GM21390 (cell line): ENCODE results near the gene RXFP1.

Source experiments
- ATAC-seq: cut with Tn5 transposase; IDR thresholded peaks from one replicate; pipeline ENCODE4 v1.9.1; 2021; ENCODE audit not compliant: unreplicated experiment

RXFP1 gene

DNA sequence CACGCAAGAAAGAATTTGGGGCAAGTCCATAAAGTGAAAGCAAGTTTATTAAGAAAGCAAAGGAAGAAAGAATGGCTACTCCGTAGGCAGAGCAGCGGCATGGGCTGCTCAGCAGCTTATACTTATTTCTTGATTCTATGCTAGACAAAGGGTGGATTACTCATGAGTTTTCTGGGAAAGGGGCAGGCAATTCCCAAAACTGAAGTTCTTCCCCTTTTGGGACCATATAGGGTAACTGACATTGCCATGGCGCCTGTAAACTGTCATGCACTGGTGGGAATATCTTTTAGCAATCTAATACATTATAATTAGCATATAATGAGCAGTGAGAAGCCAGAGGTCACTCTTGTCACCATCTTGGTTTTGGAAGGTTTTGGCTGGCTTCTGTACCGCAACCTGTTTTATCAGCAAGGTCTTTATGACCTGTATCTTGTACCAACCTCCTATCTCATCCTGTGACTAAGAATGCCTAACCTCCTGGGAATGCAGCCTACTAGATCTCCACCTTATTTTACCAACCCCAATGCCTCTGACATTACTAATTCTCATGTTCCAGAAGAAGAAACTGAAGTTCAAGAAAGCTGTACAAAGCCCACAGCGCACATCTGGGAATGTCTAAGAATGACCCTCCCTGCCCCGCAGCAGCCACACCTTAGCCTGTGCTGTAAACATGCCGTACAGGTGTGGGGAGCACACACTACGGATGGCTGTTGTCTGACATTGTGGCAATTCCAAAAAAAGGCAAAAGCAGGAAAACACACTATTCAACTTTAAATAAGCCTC is 18.6 kb downstream of the RXFP1 start:
- ATAC-seq = no peak

- ATAC-seq = no peak
These were observed 19.8 kb downstream of the RXFP1 start for GRCh38 chr4:158541506-158541905.

GRCh38 chr4:158543191-158543590 is 21.5 kb downstream of the RXFP1 start:
- no peak for ATAC-seq

DNA sequence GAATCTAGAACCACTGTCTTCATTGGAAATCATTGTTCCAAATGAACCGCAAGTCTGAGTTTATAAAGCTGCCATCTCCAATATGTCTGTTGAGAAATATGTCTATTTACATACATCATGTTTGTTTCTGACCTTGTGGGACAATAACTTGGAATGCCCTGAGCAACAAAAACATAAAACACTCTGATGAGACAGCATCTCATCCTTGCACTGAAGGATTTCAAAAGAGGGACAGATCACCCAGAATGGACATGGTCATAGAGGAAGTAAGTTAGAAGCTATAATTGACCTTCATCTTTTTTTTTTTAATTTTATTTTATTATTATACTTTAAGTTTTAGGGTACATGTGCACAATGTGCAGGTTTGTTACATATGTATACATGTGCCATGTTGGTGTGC is 22.5 kb downstream of the RXFP1 start:
- no peak for ATAC-seq

- ATAC-seq = no peak
These were observed 31.7 kb downstream of the RXFP1 start for GRCh38 chr4:158553364-158553763.

DNA sequence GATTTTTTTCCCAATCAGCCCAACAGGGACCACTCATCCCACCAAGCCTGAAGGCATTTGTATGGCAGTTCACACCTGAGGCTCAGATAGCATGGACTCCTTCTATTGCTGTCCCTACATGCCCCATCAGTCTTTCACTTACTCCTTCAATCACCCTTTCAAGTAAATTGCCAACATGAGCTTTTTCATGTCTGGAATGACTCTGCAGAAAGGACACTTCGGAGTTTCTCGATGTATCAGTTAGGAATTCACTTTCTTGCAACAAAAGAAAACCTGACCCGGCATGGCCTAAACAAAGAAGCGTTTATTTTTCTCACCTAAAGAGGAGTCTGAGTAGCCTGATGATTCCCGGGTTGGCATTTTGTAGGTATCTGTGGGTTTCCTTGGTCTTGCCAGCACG is 38.6 kb downstream of the RXFP1 start:
- ATAC-seq = no peak

DNA sequence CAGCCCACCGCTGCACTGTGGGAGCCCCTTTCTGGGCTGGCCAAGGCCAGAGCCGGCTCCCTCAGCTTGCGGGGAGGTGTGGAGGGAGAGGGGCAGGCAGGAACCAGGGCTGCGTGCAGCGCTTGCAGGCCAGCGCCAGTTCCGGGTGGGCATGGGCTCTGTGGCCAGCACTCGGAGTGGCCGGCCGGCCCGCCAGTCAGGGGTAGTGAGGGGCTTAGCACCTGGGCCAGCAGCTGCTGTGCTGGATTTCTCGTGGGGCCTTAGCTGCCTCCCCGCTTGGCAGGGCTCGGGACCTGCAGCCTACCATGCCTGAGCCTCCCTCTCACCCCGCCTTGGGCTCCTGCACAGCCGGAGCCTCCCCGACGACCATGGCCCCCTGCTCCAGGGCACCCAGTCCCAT is 45.2 kb downstream of the RXFP1 start:
- no peak for ATAC-seq

- ATAC-seq = no peak
These were observed 50.1 kb downstream of the RXFP1 start for GRCh38 chr4:158571736-158572135.

DNA sequence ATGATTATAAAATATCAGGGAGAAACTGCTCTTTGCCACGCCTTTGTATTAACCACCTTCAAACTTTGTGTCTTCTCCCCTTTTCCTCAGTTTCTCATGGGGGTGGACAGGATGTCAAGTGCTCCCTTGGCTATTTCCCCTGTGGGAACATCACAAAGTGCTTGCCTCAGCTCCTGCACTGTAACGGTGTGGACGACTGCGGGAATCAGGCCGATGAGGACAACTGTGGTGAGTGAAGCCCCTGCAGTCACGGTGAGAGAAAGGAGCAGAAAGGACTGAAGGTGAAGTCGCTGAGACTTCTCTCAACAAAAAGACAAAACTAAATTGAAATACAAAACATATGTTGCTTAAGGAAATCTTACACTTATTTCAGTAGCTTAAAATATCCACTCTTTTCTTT is 50.9 kb downstream of the RXFP1 start:
- ATAC-seq = no peak

DNA sequence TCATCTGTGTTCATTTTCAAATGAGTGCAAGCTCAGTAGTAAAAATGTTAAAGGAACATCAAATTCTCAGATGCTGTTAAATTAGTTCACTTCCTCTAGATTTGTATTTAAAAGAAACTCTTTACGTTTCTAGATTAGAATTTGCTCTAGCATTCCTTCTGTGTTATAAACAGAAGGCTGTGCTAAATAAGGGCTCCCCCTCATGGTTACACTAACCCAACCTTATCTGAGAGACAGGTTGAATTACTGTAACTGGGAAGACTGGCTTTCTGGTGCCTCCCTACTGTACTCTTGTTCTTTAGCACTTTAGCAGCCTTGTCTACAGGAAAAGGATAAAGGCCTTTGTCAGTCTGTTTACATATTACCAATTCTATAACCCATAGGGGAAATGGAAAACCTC is 56.8 kb downstream of the RXFP1 start:
- no peak for ATAC-seq

- ATAC-seq = no peak
These were observed 58.4 kb downstream of the RXFP1 start for GRCh38 chr4:158580064-158580463.

DNA sequence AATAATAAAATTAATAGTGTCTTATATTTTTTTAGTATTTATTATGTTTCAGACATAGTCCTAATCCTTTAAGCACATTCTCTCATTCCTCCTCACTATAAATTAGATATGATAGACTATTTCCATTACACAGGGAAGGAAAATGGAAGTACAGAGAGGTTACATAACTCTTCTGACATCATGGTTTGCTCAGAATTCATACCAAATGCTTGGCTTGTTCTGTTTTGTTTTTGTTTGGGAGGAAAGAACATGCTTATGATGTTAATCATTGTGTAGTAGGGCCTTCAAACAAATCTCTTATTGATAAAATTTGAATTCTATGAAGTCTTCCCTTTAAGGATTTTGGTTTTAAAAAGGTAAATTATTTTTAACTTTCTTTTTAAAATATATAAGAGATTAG is 59.5 kb downstream of the RXFP1 start:
- ATAC-seq = no peak

DNA sequence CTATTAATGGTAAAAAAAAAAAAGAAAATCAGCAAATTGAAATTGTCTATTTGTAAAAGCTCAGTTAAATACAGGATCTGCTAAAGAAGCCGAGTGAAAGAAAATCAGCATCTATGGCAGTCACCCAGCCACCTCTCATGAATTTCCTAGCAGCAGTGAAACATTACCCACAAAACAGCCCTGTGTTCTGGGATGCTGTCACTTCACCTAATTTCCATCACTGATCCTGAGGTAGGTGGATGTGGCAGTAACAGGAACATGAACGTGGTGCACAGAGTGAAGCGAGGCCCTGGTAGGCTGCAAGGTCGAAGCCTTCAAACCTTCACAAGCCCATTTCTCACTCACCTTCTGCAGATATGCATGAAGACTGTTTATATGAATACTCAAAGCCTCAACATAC is 65.2 kb downstream of the RXFP1 start:
- no peak for ATAC-seq

- no peak for ATAC-seq
These were observed 66.6 kb downstream of the RXFP1 start for GRCh38 chr4:158588285-158588684.

- ATAC-seq = no peak
These were observed 67.1 kb downstream of the RXFP1 start for GRCh38 chr4:158588777-158589176.

DNA sequence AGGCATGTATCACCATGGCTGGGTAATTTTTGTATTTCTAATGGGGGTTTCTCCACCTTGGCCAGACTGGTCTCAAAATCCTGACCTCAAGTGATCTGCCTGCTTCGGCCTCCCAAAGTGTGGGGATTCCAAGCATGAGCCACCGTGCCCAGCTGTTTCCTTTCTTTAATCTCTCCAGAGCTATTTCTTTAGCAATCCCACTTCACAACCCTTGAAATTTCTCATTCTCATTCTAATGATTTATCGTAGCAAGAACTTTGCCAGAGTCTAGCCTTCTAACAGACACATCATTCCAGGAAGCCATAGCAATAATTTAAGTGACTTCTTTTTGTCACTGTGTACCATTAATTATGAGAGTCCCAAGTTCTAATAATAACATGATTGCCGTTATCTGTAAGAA is 68.6 kb downstream of the RXFP1 start:
- no peak for ATAC-seq

DNA sequence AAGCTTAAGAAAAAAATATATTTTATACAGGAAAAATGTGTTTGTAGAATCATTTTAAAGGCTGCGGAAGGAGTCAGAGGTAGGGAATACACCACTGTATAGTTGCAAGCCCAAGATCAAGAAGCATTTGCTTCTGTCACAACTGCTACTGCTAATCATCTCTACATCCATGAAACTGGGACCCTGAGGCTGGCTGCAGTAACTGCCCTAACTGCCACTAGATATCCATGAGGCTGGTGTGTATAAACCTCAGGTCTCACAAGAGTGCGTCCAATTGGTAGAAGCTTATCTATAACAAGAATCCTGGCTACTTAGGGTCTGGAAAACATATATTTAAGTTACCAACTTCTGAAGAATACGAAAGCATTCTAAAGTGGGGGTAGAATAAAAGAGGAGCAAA is 69.1 kb downstream of the RXFP1 start:
- no peak for ATAC-seq

DNA sequence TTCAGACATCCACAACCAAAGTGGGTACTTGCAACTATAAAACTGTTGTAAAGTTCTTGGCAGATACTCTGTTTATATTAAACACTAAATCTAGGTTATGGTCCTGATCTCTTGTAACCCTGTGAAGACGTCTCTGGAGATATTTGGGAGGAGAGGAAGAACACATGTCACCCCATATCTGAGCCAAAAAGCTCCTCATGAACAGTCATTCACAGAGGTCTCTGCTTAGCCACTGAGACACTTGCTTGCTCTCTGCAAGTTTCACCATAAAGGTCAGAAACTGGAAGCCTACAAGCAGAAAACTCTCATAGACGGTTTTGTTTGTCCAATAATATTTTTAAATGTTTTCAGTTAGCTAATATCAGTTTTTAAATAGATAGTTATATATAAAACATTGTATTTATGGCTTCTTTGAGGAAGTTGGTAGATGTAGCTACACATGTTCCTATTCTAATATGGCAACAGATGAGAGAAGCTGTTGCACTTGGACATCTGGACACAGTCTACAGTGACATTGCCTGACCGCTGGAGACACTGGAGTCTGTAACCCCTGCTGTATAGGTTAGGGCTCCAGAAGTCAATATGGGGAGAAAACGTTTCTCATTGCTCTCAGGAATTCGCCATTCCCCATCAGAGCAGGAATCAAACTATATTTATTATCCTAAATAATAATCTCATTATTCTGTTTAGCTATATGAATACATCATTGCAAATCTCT is 76.4 kb downstream of the RXFP1 start:
- ATAC-seq = no peak

DNA sequence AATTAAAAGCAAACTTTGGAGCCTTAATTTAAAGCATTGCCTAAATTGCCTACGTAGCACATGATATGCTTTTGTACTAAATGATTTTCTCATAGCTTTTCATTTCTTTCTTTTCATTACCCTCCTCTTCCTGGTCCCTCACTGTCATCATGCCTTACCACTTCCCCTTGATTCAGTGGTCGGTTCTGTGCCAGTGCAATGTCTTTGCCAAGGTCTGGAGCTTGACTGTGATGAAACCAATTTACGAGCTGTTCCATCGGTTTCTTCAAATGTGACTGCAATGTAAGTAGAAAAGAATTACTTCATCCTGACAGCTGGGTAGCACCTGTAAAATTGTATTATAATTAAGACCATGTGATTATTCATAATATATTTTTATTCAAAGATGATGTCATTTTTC is 77.5 kb downstream of the RXFP1 start:
- ATAC-seq = no peak

- no peak for ATAC-seq
These were observed 78.2 kb downstream of the RXFP1 start for GRCh38 chr4:158599765-158600498.

DNA sequence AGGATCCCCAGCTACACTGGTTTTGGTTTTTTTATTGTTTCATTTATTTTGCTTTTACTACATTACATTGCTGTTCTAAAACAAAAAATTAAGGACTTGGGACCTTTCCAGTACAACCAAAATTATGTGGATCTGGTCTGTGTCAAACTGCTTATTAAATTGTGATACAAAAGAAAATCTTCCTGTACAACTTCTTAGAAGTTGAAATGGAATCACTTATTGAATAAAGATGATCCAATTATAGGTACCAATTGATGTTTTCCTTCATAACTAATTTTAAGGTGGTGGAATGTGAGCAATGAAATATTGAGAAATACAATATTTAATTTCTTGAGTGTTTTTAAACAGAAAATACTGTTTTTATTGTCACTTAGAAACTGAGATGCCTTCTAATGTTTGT is 82.7 kb downstream of the RXFP1 start:
- ATAC-seq = no peak

DNA sequence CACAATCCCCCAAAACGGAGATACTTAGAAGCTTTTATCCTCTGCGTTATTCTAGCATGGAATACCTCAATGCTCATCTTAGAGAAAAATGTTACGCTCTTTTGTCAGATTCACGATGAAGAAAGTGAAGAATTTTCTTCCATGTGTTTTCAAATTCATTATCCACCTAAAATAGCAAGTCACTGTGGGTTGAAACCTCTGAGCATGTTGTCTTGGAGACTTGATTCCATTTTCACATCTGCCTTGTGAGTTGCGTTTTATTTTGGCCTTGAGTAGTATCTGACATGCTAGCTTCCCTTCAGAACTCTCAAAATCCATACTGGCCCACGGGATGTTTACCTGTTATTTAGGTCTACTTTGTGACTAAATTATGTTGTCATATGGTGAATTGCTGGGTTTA is 83.7 kb downstream of the RXFP1 start:
- ATAC-seq = no peak
